Pancreas (tissue), 10 donors: ENCODE results near the gene CABP2. TPM values are rescaled to one million over a fixed set of nuclear protein-coding genes. Genes with fewer than 3 reads are reported as not detected.
A peak's percentile ranks its signal among the peaks of the same experiment; 100 is the strongest.

Experiments
- ATAC-seq, 4 donors: fragments of 200-7000 bp; cut with Tn5 transposase; one replicate each; pipeline versions ENCODE4 v1.8.0 to v1.9.1; 2020; ENCODE audit warnings: mild to moderate bottlenecking in 4 of 4, moderate library complexity in 4 of 4
- DNase-seq, 6 donors: peaks; one replicate each; pipeline ENCODE4 v3.0.0-alpha.2; 2020
- FAIRE-seq: peaks from 2 replicates; lab custom pipeline; 2012; peaks lifted over from hg19 to GRCh38; lab: Jason Lieb, UNC
- H3K27ac ChIP-seq, 4 donors: fragments of 200-600 bp; sonication (generic); 1 replicate in 3 of 4; 2 replicates in 1 of 4; pipeline versions ENCODE4 v1.5.0 to v1.8.0; 2020
- H3K27me3 ChIP-seq, 4 donors: fragments of 200-600 bp; one replicate each; pipeline ENCODE4 v1.8.0; 2021
- H3K36me3 ChIP-seq, 3 donors: fragments of 200-600 bp; sonication (generic) in 1 of 3; one replicate each; pipeline versions ENCODE4 v1.5.0 to v1.8.0; 2020 to 2021
- H3K4me1 ChIP-seq, 3 donors: fragments of 200-600 bp; one replicate each; pipeline ENCODE4 v1.8.0; 2021
- H3K4me3 ChIP-seq, 4 donors: fragments of 200-600 bp; sonication (generic) in 2 of 4; one replicate each; pipeline versions ENCODE4 v1.5.0 to v1.8.0; 2020 to 2021
- H3K9me3 ChIP-seq, 4 donors: fragments of 200-600 bp; one replicate each; pipeline ENCODE4 v1.8.0; 2021
- WGBS, 2 donors: extraction: QIAGEN DNeasy Blood & Tissue Kit; methylation state at CpG; one replicate each; pipeline ENCODE4 v1.1.7; 2013; 5-methylcytosine and 5-hydroxymethylcytosine counted together
- intact Hi-C, 3 donors: fragments of 100-400 bp; cut with DNase I; formaldehyde crosslinking; loops; one replicate each; pipeline versions ENCODE4 v1.11.1 to v1.14.2; 2022
- polyA plus RNA-seq, 2 donors: library from polyadenylated mRNA; stranded (reverse); fragments of 200-250 nt; gene quantifications; one replicate each; pipeline ENCODE4 v1.2.3, GENCODE V29; 2013
- total RNA-seq, 6 donors: library from RNA; stranded (reverse); fragmentation: NEBNext Ultra II Directional in 4 of 6; extraction: Animal tissue kit (Norgen Biotek cat#: 25700) in 4 of 6; gene quantifications; one replicate each; pipeline versions ENCODE4 v1.2.1 to v1.2.4, GENCODE V29; 2021 to 2023
- TF ChIP-seq, protein P1 (sequence below), 4 donors: fragments of 200-600 bp; sonication (generic) in 3 of 4; IDR thresholded peaks; one replicate each; pipeline versions ENCODE4 v1.5.0 to v1.8.0; 2021; ENCODE audit warnings: antibody characterized with exemption in 4 of 4
- donor health status: healthy with polysubstance abuse.
- donor health status: DM: no; HTN: no; CAD: no; lungs with moderate emphysema.
- donor health status: DM: no; HTN: no; CAD: no.
- donor health status: control.
- donor health status: control.
- donor health status: Bipolar disorder and iron deficiency.
- donor health status: DM: yes; HTN: yes; CAD: no.
- donor health status: DM: no; HTN: no; CAD: no.
- donor health status: DM: no; HTN: no; CAD: no.
- donor health status: DM: yes; HTN: yes; CAD: no.

The CABP2 gene
- total and polyA plus RNA-seq, 8 donors: not detected

DNA sequence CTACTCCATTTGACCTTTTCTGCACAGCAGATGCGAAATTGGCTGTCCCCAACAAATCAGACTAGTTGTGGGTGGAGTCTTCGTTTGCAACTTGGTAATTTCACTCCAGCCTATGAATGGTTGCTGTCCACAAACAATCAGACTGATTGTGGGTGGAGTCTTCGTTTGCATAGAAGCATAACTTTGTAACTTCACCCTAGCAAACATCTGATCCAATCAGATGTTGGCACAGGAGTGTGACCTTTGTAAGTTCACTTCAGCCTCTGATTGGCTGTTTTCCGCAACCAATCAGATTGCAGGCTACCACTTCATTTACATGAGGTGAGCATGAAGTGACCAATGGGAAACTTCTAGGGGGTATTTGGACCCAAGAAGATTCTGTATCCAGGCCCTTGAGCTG is 16.3 kb upstream of the CABP2 start:
- intact Hi-C loops: no loop called here
- no peak overlapping the region for H3K27ac ChIP-seq
- H3K4me3 ChIP-seq: no peak overlapping the region
- peaks cover 0 to 8% (median 4%) of the 10 kb centered on the region in 3 donors for H3K4me1 ChIP-seq
- H3K36me3 ChIP-seq: no peaks in the 10 kb centered on the region
- WGBS, 2 donors: 74 to 81% methylated on average over 4 of the region's 4 CpGs
- H3K9me3 ChIP-seq: peaks cover 0 to under 1% (median 0%) of the 10 kb centered on the region in 4 donors
- ATAC-seq: no peak
- TF ChIP-seq, protein P1, sequence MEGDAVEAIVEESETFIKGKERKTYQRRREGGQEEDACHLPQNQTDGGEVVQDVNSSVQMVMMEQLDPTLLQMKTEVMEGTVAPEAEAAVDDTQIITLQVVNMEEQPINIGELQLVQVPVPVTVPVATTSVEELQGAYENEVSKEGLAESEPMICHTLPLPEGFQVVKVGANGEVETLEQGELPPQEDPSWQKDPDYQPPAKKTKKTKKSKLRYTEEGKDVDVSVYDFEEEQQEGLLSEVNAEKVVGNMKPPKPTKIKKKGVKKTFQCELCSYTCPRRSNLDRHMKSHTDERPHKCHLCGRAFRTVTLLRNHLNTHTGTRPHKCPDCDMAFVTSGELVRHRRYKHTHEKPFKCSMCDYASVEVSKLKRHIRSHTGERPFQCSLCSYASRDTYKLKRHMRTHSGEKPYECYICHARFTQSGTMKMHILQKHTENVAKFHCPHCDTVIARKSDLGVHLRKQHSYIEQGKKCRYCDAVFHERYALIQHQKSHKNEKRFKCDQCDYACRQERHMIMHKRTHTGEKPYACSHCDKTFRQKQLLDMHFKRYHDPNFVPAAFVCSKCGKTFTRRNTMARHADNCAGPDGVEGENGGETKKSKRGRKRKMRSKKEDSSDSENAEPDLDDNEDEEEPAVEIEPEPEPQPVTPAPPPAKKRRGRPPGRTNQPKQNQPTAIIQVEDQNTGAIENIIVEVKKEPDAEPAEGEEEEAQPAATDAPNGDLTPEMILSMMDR (IDR thresholded peaks at IDR 0.05): no peak
- FAIRE-seq: no peak
- no peaks in the 10 kb centered on the region for H3K27me3 ChIP-seq
- no peak for DNase-seq

DNA sequence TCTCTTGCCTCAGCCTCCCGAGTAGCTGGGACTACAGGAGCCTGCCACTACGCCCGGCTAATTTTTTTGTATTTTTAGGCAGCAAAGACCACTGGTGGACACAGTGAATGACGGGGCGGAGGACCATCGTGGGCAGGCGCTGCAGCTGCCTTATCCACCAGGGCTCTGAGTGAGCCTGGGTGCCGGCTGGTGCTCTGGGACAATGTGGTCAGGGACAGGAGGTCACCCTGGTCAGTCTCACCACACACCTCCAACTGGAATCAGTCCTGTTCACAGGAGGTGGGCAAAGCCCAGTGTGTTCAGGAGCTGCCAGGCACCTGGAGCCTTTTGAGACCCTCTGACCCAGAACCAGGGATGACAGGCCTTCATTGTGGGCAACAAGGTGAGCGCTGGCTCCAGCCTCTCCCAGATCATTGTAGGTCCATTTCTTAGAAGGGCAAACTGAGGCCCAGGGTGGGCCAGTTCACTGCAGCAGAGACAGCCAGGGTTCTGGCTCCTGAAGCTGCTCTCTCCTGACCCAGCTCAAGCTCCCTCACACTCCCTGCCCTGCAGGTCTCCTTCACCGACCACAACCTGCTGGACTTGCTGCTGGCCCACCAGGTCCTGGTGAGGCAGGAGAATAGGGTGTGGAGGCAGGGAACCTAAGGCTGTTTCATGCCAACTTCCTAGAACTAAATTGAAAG is 15.7 kb upstream of the CABP2 start:
- intact Hi-C loops: no loop called here

DNA sequence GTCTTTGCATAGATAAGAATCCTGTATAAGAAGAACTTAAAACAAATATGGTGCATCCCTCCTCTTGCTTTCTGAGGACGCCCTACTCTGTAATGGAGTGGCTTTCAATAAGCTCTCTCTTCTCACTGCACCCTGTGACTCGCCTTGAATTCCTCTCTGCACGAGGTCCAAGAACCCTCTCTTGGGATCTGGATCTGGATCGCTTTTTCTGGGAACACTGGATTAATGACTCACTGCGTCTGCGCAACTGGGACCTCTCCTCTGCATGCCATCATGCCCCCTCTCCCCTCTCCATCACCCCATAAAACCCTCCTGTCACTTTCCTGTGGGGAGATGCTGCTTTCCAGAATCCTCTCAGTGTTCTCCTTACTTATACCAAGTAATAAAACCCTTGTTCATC is 15.1 kb upstream of the CABP2 start:
- ATAC-seq: no peak
- Histone ChIP-seq H3K27ac (no peak overlapping the region), H3K4me1 (peaks cover 0 to 7% (median 6%) of the 10 kb centered on the region in 3 donors), H3K9me3 (peaks cover 0 to 5% (median 0%) of the 10 kb centered on the region in 4 donors), H3K4me3 (no peak overlapping the region), H3K36me3 (no peaks in the 10 kb centered on the region), H3K27me3 (no peaks in the 10 kb centered on the region)
- 76 to 86% methylated on average over 6 of the region's 6 CpGs for WGBS, 2 donors
- FAIRE-seq: no peak
- intact Hi-C loops: no loop called here
- DNase-seq: no peak
- TF ChIP-seq, protein P1 (IDR thresholded peaks at IDR 0.05): no peak

More for the DNA sequence above, 15.7 kb upstream of the CABP2 start:
- H3K4me1 ChIP-seq: peaks cover 0 to 4% (median 4%) of the 10 kb centered on the region in 3 donors
- peaks cover 0 to 5% (median 0%) of the 10 kb centered on the region in 4 donors for H3K9me3 ChIP-seq
- no peak overlapping the region for H3K27ac ChIP-seq
- 93 to 94% methylated on average over 10 of the region's 10 CpGs for WGBS, 2 donors
- no peaks in the 10 kb centered on the region for H3K36me3 ChIP-seq
- H3K4me3 ChIP-seq: no peak overlapping the region
- FAIRE-seq (no peak), DNase-seq (no peak), ATAC-seq (no peak)
- TF ChIP-seq, protein P1 (IDR thresholded peaks at IDR 0.05): no peak
- H3K27me3 ChIP-seq: no peaks in the 10 kb centered on the region

DNA sequence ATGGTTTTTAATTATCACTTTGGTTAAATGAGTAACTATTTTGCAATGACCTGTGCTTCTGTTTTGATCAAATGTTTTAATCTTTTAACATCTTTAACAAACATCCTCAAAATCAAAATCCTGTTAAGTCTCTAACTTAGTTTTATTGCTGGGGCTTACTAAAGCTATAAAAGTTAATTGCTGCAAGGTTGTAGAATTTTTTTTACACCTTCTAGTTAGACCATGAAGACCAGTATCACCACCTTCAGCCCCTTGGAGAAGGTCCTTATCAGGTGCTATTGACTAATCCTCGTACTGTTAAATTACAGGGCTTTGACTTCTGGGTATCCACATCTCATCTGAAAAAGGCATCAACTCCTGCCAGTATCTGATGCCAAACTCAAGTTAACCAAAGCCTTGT is 12.3 kb upstream of the CABP2 start:
- H3K27me3 ChIP-seq: no peaks in the 10 kb centered on the region
- H3K9me3 ChIP-seq: peaks cover 0 to 5% (median 0%) of the 10 kb centered on the region in 4 donors
- no peak for DNase-seq
- no peaks in the 10 kb centered on the region for H3K36me3 ChIP-seq
- WGBS, 2 donors: 31% methylated on average over 1 of the region's 1 CpG
- intact Hi-C loops: no loop called here
- H3K27ac ChIP-seq: no peak overlapping the region
- TF ChIP-seq, protein P1 (IDR thresholded peaks at IDR 0.05): no peak
- no peak for ATAC-seq
- H3K4me1 ChIP-seq: peaks cover 0 to 12% (median 8%) of the 10 kb centered on the region in 3 donors
- no peak for FAIRE-seq
- H3K4me3 ChIP-seq: no peak overlapping the region

DNA sequence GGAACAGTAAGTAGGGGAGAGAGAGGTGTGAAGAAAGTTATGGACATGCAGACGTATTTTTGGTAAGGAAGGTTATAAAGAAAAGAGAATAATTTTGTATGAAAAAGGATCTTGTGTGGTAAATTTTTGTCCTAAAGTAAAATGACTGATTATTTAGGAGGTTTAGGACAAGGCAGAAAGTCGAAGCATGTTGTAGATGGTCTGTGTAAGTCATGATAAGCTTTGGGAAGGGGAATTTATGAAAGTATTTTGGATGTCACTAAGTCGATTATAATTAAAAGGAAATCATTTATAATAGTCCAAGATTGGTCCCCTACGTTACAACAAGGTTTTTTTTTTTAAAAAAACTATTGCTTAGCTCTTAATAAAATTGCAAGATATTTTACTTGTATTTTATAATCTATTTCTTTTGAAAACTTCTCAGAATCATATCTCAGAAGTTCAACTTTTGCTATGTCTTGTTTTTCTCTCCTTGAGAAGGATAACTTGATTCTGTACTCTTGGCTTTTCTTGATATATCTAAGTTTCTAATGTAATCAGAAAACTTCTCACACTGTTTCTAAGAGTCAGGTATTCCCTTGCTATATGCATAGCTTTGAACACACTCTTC is 10.9 kb upstream of the CABP2 start:
- DNase-seq (no peak), FAIRE-seq (no peak), ATAC-seq (no peak)
- 22 to 34% methylated on average over 4 of the region's 4 CpGs for WGBS, 2 donors
- intact Hi-C loops: no loop called here
- H3K27me3 ChIP-seq: no peaks in the 10 kb centered on the region
- H3K27ac ChIP-seq: peak overlapping the region in 1 of 4 donors; percentile 42
- H3K4me3 ChIP-seq: no peak overlapping the region
- H3K36me3 ChIP-seq: no peaks in the 10 kb centered on the region
- TF ChIP-seq, protein P1 (IDR thresholded peaks at IDR 0.05): no peak
- peaks cover 0 to 5% (median 0%) of the 10 kb centered on the region in 4 donors for H3K9me3 ChIP-seq
- H3K4me1 ChIP-seq: peaks cover 0 to 12% (median 8%) of the 10 kb centered on the region in 3 donors
